ENCODE results near the gene PRKN. TPM values are rescaled to one million over a fixed set of nuclear protein-coding genes. Genes with fewer than 3 reads are reported as not detected.

Gene PRKN
- total RNA-seq, 1 experiment from 2014 or later = 0.34 TPM

DNA sequence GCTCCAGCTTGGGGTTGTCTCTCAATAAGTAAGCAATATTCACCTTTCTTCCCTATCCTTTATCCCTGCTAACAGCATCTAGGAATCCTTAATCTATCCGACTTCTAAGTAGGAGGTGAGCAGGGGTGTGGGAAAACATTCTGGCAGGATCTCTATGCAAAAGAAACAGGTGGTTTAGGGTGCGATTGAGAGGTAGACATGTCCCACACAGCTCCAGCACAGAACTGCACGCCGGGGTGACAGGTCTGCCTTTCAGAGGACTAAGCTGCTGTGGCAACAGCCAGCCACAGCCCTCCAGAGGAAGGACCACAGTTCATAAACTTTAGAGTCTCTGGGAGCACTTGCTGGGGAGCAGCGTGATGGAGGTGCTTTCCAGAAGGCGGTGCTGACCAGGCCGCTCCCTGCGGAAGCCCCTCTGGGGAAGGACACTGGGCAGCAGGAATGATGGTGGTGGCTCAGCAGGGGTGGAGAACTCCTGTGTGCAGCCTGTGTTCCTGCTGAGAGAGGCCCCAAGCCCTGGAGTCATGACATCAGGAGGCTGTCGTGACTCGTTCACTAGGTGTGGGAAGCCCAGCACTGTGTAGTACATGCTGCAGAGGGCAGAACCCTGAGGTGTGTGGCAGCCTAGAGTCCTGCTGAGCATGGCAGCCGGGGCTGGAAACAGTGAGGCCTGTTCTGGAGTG lies 509.6 kb downstream of the PRKN start:
- Mint-ChIP-seq H3K36me3 (ENCODE audit: insufficient read depth, unreplicated experiment) (no peaks in the 10 kb centered on the region), H3K9me3 (ENCODE audit: unreplicated experiment) (no peaks in the 10 kb centered on the region), H3K4me3 (ENCODE audit: unreplicated experiment) (no peak overlapping the region), H3K27me3 (ENCODE audit: insufficient read depth, unreplicated experiment) (no peaks in the 10 kb centered on the region), H3K4me1 (ENCODE audit: low read depth, unreplicated experiment) (no peaks in the 10 kb centered on the region), H3K27ac (ENCODE audit: unreplicated experiment) (no peak overlapping the region)
- intact Hi-C loops (cut with micrococcal nuclease; ENCODE audit: unreplicated experiment) = no loop called here
- no peaks in the 10 kb centered on the region for H3K4me1 ChIP-seq
- H3K4me3 ChIP-seq (ENCODE audit: low read depth, low read length) = no peak overlapping the region
- no peak for DNase-seq
- CTCF ChIA-PET = no interaction called here
- no TSS peak for BruUV-seq (replicated peaks)
- TF ChIP-seq, protein P1, sequence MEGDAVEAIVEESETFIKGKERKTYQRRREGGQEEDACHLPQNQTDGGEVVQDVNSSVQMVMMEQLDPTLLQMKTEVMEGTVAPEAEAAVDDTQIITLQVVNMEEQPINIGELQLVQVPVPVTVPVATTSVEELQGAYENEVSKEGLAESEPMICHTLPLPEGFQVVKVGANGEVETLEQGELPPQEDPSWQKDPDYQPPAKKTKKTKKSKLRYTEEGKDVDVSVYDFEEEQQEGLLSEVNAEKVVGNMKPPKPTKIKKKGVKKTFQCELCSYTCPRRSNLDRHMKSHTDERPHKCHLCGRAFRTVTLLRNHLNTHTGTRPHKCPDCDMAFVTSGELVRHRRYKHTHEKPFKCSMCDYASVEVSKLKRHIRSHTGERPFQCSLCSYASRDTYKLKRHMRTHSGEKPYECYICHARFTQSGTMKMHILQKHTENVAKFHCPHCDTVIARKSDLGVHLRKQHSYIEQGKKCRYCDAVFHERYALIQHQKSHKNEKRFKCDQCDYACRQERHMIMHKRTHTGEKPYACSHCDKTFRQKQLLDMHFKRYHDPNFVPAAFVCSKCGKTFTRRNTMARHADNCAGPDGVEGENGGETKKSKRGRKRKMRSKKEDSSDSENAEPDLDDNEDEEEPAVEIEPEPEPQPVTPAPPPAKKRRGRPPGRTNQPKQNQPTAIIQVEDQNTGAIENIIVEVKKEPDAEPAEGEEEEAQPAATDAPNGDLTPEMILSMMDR (IDR thresholded peaks at IDR 0.05; ENCODE audit: insufficient read depth in 1 of 2, low read depth in 1 of 2, low read length in 1 of 2, severe bottlenecking in 1 of 2, unreplicated experiment in 1 of 2) = no peak
- POLR2A ChIA-PET = no interaction called here
- H3K27me3 ChIP-seq (replicated peaks; ENCODE audit: control insufficient read depth, insufficient read depth, low read length) = no peaks in the 10 kb centered on the region
- H3K9me3 ChIP-seq = no peaks in the 10 kb centered on the region
- no peaks in the 10 kb centered on the region for H3K36me3 ChIP-seq (ENCODE audit: control insufficient read depth, insufficient read depth, low read length)

DNA sequence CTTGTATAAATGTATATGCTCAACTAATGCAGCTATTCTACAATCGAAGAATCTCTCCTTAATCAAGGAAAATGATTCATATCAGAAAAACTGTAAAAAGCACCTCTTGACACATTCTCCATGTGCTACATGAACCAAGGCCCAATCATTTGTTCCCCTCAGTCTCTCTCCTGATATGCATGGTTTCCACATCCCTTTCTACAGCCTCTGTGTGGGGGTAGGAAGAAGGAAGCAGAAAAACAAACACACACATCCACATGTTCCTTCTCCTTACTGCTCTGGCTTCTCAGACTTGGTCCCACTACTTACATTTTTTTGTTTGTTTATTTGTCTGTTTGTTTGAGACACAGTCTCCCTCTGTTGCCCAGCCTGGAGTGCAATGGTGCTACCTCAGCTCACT lies 510.5 kb downstream of the PRKN start:
- H3K27me3 Mint-ChIP-seq (ENCODE audit: insufficient read depth, unreplicated experiment) = no peaks in the 10 kb centered on the region
- intact Hi-C loops (cut with micrococcal nuclease; ENCODE audit: unreplicated experiment) = no loop called here
- BruUV-seq (replicated peaks) = no TSS peak
- no peaks in the 10 kb centered on the region for H3K9me3 Mint-ChIP-seq (ENCODE audit: unreplicated experiment)
- Histone ChIP-seq H3K36me3 (ENCODE audit: control insufficient read depth, insufficient read depth, low read length) (no peaks in the 10 kb centered on the region), H3K9me3 (no peaks in the 10 kb centered on the region), H3K4me3 (ENCODE audit: low read depth, low read length) (no peak overlapping the region), H3K4me1 (no peaks in the 10 kb centered on the region), H3K27me3 (replicated peaks; ENCODE audit: control insufficient read depth, insufficient read depth, low read length) (no peaks in the 10 kb centered on the region)
- ChIA-PET POLR2A (no interaction called here), CTCF (interaction anchor here (0.7 kb wide), 1 partner anchor 85 kb away, joined by 4 read pairs; no protein-coding TSS in a partner anchor)
- no peak for DNase-seq
- no peak overlapping the region for H3K27ac Mint-ChIP-seq (ENCODE audit: unreplicated experiment)
- no peaks in the 10 kb centered on the region for H3K36me3 Mint-ChIP-seq (ENCODE audit: insufficient read depth, unreplicated experiment)
- TF ChIP-seq, protein P1 (IDR thresholded peaks at IDR 0.05; ENCODE audit: insufficient read depth in 1 of 2, low read depth in 1 of 2, low read length in 1 of 2, severe bottlenecking in 1 of 2, unreplicated experiment in 1 of 2) = no peak
- no peaks in the 10 kb centered on the region for H3K4me1 Mint-ChIP-seq (ENCODE audit: low read depth, unreplicated experiment)
- no peak overlapping the region for H3K4me3 Mint-ChIP-seq (ENCODE audit: unreplicated experiment)

DNA sequence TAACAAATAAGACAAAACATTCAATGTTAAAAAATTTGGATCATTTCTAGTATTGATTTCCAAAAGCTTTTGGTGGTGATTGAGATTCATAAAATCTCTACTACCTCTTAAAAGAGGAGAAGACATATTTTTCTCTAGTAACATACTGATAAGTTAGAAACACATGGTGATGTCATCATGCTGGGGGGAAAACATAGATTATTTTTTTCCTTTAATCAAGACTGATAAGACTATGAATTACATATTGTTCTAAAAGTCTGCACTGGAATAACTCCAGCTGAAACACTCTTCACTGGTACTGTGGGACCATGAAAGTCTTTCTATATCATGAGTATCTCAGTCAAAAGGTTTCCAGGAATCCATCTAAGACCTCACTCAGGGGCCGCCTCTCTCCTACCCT lies 515.8 kb downstream of the PRKN start:
- intact Hi-C loops (cut with micrococcal nuclease; ENCODE audit: unreplicated experiment) = no loop called here
- H3K4me3 ChIP-seq (ENCODE audit: low read depth, low read length) = no peak overlapping the region
- H3K9me3 Mint-ChIP-seq (ENCODE audit: unreplicated experiment) = no peaks in the 10 kb centered on the region
- TF ChIP-seq, protein P1 (IDR thresholded peaks at IDR 0.05; ENCODE audit: insufficient read depth in 1 of 2, low read depth in 1 of 2, low read length in 1 of 2, severe bottlenecking in 1 of 2, unreplicated experiment in 1 of 2) = no peak
- no peaks in the 10 kb centered on the region for H3K36me3 ChIP-seq (ENCODE audit: control insufficient read depth, insufficient read depth, low read length)
- H3K27me3 Mint-ChIP-seq (ENCODE audit: insufficient read depth, unreplicated experiment) = peaks cover 3% of the 10 kb centered on the region
- BruUV-seq (replicated peaks) = no TSS peak
- H3K4me1 ChIP-seq = no peaks in the 10 kb centered on the region
- H3K27ac Mint-ChIP-seq (ENCODE audit: unreplicated experiment) = no peak overlapping the region
- no peak overlapping the region for H3K4me3 Mint-ChIP-seq (ENCODE audit: unreplicated experiment)
- no peaks in the 10 kb centered on the region for H3K4me1 Mint-ChIP-seq (ENCODE audit: low read depth, unreplicated experiment)
- DNase-seq = no peak
- H3K9me3 ChIP-seq = no peaks in the 10 kb centered on the region
- no peaks in the 10 kb centered on the region for H3K27me3 ChIP-seq (replicated peaks; ENCODE audit: control insufficient read depth, insufficient read depth, low read length)
- no peaks in the 10 kb centered on the region for H3K36me3 Mint-ChIP-seq (ENCODE audit: insufficient read depth, unreplicated experiment)
- ChIA-PET CTCF (no interaction called here), POLR2A (no interaction called here)
